Vagina (tissue), 2 donors: Measurements from ENCODE around the gene IL20RB. TPM values are rescaled to one million over a fixed set of nuclear protein-coding genes. Genes with fewer than 3 reads are reported as not detected.

ENCODE experiments used
- DNase-seq, 2 donors: peaks; one replicate each; pipeline ENCODE4 v3.0.0-alpha.2; 2017; ENCODE audit errors: extremely low spot score in 2 of 2
- H3K27ac ChIP-seq: fragments of 200-600 bp; sonication (generic); one replicate; pipeline ENCODE4 v1.5.1; 2019
- H3K27me3 ChIP-seq: fragments of 200-600 bp; sonication (generic); one replicate; pipeline ENCODE4 v1.5.1; 2019
- H3K36me3 ChIP-seq, 2 donors: fragments of 200-600 bp; sonication (generic); one replicate each; pipeline ENCODE4 v1.5.1; 2017 to 2019
- H3K4me1 ChIP-seq: fragments of 200-600 bp; sonication (generic); one replicate; pipeline ENCODE4 v1.5.1; 2019
- H3K4me3 ChIP-seq, 2 donors: fragments of 200-600 bp; sonication (generic); 1 replicate in 1 of 2; 2 replicates in 1 of 2; pipeline ENCODE4 v1.5.1; 2016 to 2019
- H3K9me3 ChIP-seq: fragments of 200-600 bp; sonication (generic); one replicate; pipeline ENCODE4 v1.5.1; 2019
- CTCF ChIP-seq, 3 experiments: fragments of 450-650 bp in 2 of 3; fragments of 200-600 bp in 1 of 3; sonication (generic) in 1 of 3; IDR thresholded peaks; one replicate each; pipeline ENCODE4 v1.5.1; 2017 to 2019; ENCODE audit warnings: antibody characterized with exemption in 3 of 3, mild to moderate bottlenecking in 2 of 3, moderate library complexity in 2 of 3
- POLR2A ChIP-seq, 2 donors: fragments of 450-650 bp; IDR thresholded peaks; one replicate each; pipeline ENCODE4 v1.6.1; 2017; ENCODE audit warnings: antibody characterized with exemption in 2 of 2, mild to moderate bottlenecking in 2 of 2, moderate library complexity in 2 of 2
- POLR2AphosphoS5 ChIP-seq, 2 donors: sonication (generic); formaldehyde crosslinking; IDR thresholded peaks; one replicate each; pipeline ENCODE4 v1.9.0; 2017; ENCODE audit warnings: antibody characterized with exemption in 2 of 2, mild to moderate bottlenecking in 2 of 2, low read depth in 1 of 2; ENCODE audit not compliant: insufficient read depth in 1 of 2
- intact Hi-C: fragments of 100-400 bp; cut with DNase I; formaldehyde crosslinking; loops from one replicate; pipeline ENCODE4 v1.15.1; 2023
- total RNA-seq: library from RNA; depleted of rRNA; stranded (reverse); fragments of >200 nt; gene quantifications from one replicate; pipeline ENCODE4 v1.2.3, GENCODE V29; 2016

The IL20RB gene
- total RNA-seq, 1 donor from 2014 or later: 67.3 TPM

GRCh38 chr3:136939489-136939888, 18.3 kb upstream of the IL20RB start:
- DNase-seq: no peak
- H3K27me3 ChIP-seq: no peaks in the 10 kb centered on the region
- TF ChIP-seq CTCF (IDR thresholded peaks at IDR 0.05) (no peak), POLR2A (IDR thresholded peaks at IDR 0.05) (no peak), POLR2AphosphoS5 (IDR thresholded peaks at IDR 0.05; ENCODE audit: insufficient read depth in 1 of 2, low read depth in 1 of 2) (no peak)
- H3K9me3 ChIP-seq: no peaks in the 10 kb centered on the region
- peaks cover 82% of the 10 kb centered on the region for H3K4me1 ChIP-seq
- no peak overlapping the region for H3K4me3 ChIP-seq
- intact Hi-C loops: no loop called here
- peaks cover 0 to 2% of the 10 kb centered on the region in 2 donors for H3K36me3 ChIP-seq
- no peak overlapping the region for H3K27ac ChIP-seq

- Histone ChIP-seq H3K9me3 (no peaks in the 10 kb centered on the region), H3K36me3 (peaks cover 0 to 7% of the 10 kb centered on the region in 2 donors), H3K4me3 (no peak overlapping the region), H3K27ac (no peak overlapping the region), H3K27me3 (no peaks in the 10 kb centered on the region), H3K4me1 (peaks cover 70% of the 10 kb centered on the region)
- TF ChIP-seq POLR2AphosphoS5 (IDR thresholded peaks at IDR 0.05; ENCODE audit: insufficient read depth in 1 of 2, low read depth in 1 of 2) (no peak), CTCF (IDR thresholded peaks at IDR 0.05) (no peak), POLR2A (IDR thresholded peaks at IDR 0.05) (no peak)
- DNase-seq: no peak
- intact Hi-C loops: no loop called here
Observed at GRCh38 chr3:136942803-136943202, 15.0 kb upstream of the IL20RB start.

GRCh38 chr3:136943436-136943835, 14.3 kb upstream of the IL20RB start:
- peaks cover 0 to 7% of the 10 kb centered on the region in 2 donors for H3K36me3 ChIP-seq
- H3K4me3 ChIP-seq: no peak overlapping the region
- H3K9me3 ChIP-seq: no peaks in the 10 kb centered on the region
- DNase-seq: no peak
- no peak for TF ChIP-seq CTCF (IDR thresholded peaks at IDR 0.05)
- intact Hi-C loops: no loop called here
- no peaks in the 10 kb centered on the region for H3K27me3 ChIP-seq
- H3K4me1 ChIP-seq: peaks cover 64% of the 10 kb centered on the region
- H3K27ac ChIP-seq: no peak overlapping the region

GRCh38 chr3:136946978-136947377, 10.8 kb upstream of the IL20RB start:
- TF ChIP-seq POLR2AphosphoS5 (IDR thresholded peaks at IDR 0.05; ENCODE audit: insufficient read depth in 1 of 2, low read depth in 1 of 2) (no peak), CTCF (IDR thresholded peaks at IDR 0.05) (no peak), POLR2A (IDR thresholded peaks at IDR 0.05) (no peak)
- intact Hi-C loops: no loop called here
- H3K27me3 ChIP-seq: no peaks in the 10 kb centered on the region
- H3K36me3 ChIP-seq: peaks cover 0 to 7% of the 10 kb centered on the region in 2 donors
- no peak overlapping the region for H3K4me3 ChIP-seq
- no peak for DNase-seq
- H3K4me1 ChIP-seq: peaks cover 34% of the 10 kb centered on the region
- H3K9me3 ChIP-seq: no peaks in the 10 kb centered on the region
- no peak overlapping the region for H3K27ac ChIP-seq

- Histone ChIP-seq H3K9me3 (no peaks in the 10 kb centered on the region), H3K36me3 (peaks cover 0 to 7% of the 10 kb centered on the region in 2 donors), H3K4me1 (peaks cover 35% of the 10 kb centered on the region), H3K27ac (no peak overlapping the region), H3K27me3 (no peaks in the 10 kb centered on the region), H3K4me3 (no peak overlapping the region)
- DNase-seq: no peak
- intact Hi-C loops: no loop called here
- TF ChIP-seq CTCF (IDR thresholded peaks at IDR 0.05): no peak
- no peak for TF ChIP-seq POLR2AphosphoS5 (IDR thresholded peaks at IDR 0.05; ENCODE audit: insufficient read depth in 1 of 2, low read depth in 1 of 2)
- TF ChIP-seq POLR2A (IDR thresholded peaks at IDR 0.05): no peak
Observed at GRCh38 chr3:136947477-136947876, 10.3 kb upstream of the IL20RB start.
